Karpas-422 (cell line): ENCODE measurements around the gene NPFF. TPM values are rescaled to one million over a fixed set of nuclear protein-coding genes. Genes with fewer than 3 reads are reported as not detected.

Experiments
- DNase-seq: peaks from one replicate; pipeline ENCODE4 v3.0.0-alpha.2; 2015
- H2AFZ ChIP-seq: fragments of 200-600 bp; sonication (generic); 2 replicates; pipeline ENCODE4 v1.6.1; 2014; ENCODE audit warnings: antibody characterized with exemption, low read length, mixed read lengths
- H3K27ac ChIP-seq: fragments of 200-600 bp; sonication (generic); 2 replicates; pipeline ENCODE4 v1.5.1; 2014; ENCODE audit warnings: mild to moderate bottlenecking, low read length, moderate library complexity
- H3K27me3 ChIP-seq: fragments of 200-600 bp; sonication (generic); 2 replicates; pipeline ENCODE4 v1.6.1; 2014; ENCODE audit warnings: low read length, mixed read lengths
- H3K36me3 ChIP-seq: fragments of 200-600 bp; sonication (generic); 2 replicates; pipeline ENCODE4 v1.6.1; 2014; ENCODE audit warnings: low read length, mixed read lengths; ENCODE audit not compliant: insufficient read depth
- H3K4me1 ChIP-seq: fragments of 200-600 bp; sonication (generic); 2 replicates; pipeline ENCODE4 v1.6.1; 2014; ENCODE audit warnings: mild to moderate bottlenecking, low read length, mixed read lengths
- H3K4me2 ChIP-seq: fragments of 200-600 bp; sonication (generic); 2 replicates; pipeline ENCODE4 v1.6.1; 2014; ENCODE audit warnings: low read length, low read depth, mild to moderate bottlenecking; ENCODE audit not compliant: poor library complexity, severe bottlenecking
- H3K4me3 ChIP-seq: fragments of 200-600 bp; sonication (generic); 2 replicates; pipeline ENCODE4 v1.5.1; 2014; ENCODE audit warnings: mild to moderate bottlenecking, antibody characterized with exemption, low read length, mixed read lengths
- H3K79me2 ChIP-seq: fragments of 200-600 bp; sonication (generic); 2 replicates; pipeline ENCODE4 v1.6.1; 2014; ENCODE audit warnings: mild to moderate bottlenecking, low read length, mixed read lengths
- H3K9ac ChIP-seq: fragments of 200-600 bp; sonication (generic); 2 replicates; pipeline ENCODE4 v1.6.0; 2014; ENCODE audit warnings: low read length
- H3K9me2 ChIP-seq: fragments of 200-600 bp; sonication (generic), shearing (Covaris generic); replicated peaks from 2 replicates; pipeline ENCODE4 v1.6.0; 2014; ENCODE audit warnings: mild to moderate bottlenecking, low read length, moderate library complexity; ENCODE audit not compliant: insufficient read depth
- H3K9me3 ChIP-seq: fragments of 300-700, 200-600 bp; sonication (generic); 2 replicates; pipeline ENCODE4 v1.6.1; 2014; ENCODE audit warnings: low read length, mixed read lengths
- H4K20me1 ChIP-seq: fragments of 200-600 bp; sonication (generic); 2 replicates; pipeline ENCODE4 v1.6.1; 2014; ENCODE audit warnings: mild to moderate bottlenecking, antibody characterized with exemption, low read length, low read depth; ENCODE audit not compliant: insufficient read depth
- total RNA-seq: library from RNA; depleted of rRNA; stranded (reverse); fragments of >200 nt; shearing (Covaris generic); gene quantifications from 2 replicates; pipeline ENCODE4 v1.2.3, GENCODE V29; 2014; ENCODE audit warnings: low replicate concordance

The NPFF gene
- total RNA-seq, 1 experiment from 2014 or later: not detected

GRCh38 chr12:53538209-53538689 lies 31.0 kb upstream of the NPFF start:
- Histone ChIP-seq H3K4me1 (peaks cover 7% of the 10 kb centered on the region; the same call in 1 of the 2 replicates), H3K9me2 (no peaks in the 10 kb centered on the region), H4K20me1 (no peaks in the 10 kb centered on the region), H3K36me3 (peaks cover 52% of the 10 kb centered on the region), H3K9ac (no peak overlapping the region), H3K4me2 (no peak overlapping the region), H3K9me3 (no peaks in the 10 kb centered on the region), H2AFZ (no peak overlapping the region), H3K27ac (no peak overlapping the region), H3K27me3 (no peaks in the 10 kb centered on the region), H3K79me2 (no peaks in the 10 kb centered on the region), H3K4me3 (no peak overlapping the region)
- DNase-seq: no peak

DNA sequence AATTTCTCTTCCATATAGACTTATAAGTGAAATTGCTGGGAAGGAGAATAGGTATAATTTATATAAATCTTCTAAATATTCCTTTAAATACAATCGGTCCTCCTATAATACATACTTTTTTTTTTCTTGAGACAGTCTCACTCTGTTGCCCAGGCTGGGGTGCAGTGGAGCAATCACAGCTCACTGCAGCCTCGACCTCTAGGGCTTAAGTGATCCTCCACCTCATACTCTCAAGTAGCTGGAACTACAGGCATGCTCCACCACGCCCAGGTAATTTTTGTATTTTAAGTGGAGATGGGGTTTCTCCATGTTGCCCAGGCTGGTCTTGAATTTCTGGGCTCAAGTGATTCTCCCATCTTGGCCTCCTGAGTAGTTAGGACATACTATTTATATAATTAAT lies 29.7 kb upstream of the NPFF start:
- Histone ChIP-seq H3K9me2 (no peaks in the 10 kb centered on the region), H3K27me3 (no peaks in the 10 kb centered on the region), H3K4me2 (no peak overlapping the region), H3K4me3 (no peak overlapping the region), H3K27ac (no peak overlapping the region), H4K20me1 (no peaks in the 10 kb centered on the region), H3K9ac (no peak overlapping the region), H3K79me2 (no peaks in the 10 kb centered on the region), H3K36me3 (peaks cover 56% of the 10 kb centered on the region), H3K4me1 (peaks cover 7% of the 10 kb centered on the region; the same call in 1 of the 2 replicates), H2AFZ (no peak overlapping the region), H3K9me3 (no peaks in the 10 kb centered on the region)
- DNase-seq: no peak

DNA sequence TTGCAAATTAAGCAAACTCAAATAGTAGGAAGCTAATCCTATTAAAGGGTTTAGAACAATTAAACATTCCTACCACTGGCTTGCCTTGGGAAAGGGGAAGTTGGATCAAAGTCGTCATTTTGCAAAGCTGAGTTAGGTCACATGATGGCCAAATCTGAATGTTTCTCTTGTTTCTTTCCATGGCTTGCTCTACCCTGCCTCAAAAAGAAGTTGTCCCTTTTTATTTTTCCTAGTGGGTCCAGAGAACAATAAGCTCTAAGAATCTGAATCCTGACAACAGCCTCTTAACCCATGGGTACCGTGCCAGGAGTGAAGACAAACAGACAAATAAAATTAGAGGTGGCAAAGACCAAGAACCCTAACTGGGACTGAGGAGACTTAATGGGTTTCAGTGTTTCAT lies 26.2 kb upstream of the NPFF start:
- Histone ChIP-seq H3K36me3 (peaks cover 46% of the 10 kb centered on the region), H2AFZ (no peak overlapping the region), H3K4me2 (no peak overlapping the region), H3K4me3 (no peak overlapping the region), H3K9ac (no peak overlapping the region), H3K79me2 (no peaks in the 10 kb centered on the region), H3K4me1 (no peaks in the 10 kb centered on the region), H3K9me3 (no peaks in the 10 kb centered on the region), H3K27ac (no peak overlapping the region), H3K27me3 (no peaks in the 10 kb centered on the region), H3K9me2 (no peaks in the 10 kb centered on the region), H4K20me1 (no peaks in the 10 kb centered on the region)
- no peak for DNase-seq

DNA sequence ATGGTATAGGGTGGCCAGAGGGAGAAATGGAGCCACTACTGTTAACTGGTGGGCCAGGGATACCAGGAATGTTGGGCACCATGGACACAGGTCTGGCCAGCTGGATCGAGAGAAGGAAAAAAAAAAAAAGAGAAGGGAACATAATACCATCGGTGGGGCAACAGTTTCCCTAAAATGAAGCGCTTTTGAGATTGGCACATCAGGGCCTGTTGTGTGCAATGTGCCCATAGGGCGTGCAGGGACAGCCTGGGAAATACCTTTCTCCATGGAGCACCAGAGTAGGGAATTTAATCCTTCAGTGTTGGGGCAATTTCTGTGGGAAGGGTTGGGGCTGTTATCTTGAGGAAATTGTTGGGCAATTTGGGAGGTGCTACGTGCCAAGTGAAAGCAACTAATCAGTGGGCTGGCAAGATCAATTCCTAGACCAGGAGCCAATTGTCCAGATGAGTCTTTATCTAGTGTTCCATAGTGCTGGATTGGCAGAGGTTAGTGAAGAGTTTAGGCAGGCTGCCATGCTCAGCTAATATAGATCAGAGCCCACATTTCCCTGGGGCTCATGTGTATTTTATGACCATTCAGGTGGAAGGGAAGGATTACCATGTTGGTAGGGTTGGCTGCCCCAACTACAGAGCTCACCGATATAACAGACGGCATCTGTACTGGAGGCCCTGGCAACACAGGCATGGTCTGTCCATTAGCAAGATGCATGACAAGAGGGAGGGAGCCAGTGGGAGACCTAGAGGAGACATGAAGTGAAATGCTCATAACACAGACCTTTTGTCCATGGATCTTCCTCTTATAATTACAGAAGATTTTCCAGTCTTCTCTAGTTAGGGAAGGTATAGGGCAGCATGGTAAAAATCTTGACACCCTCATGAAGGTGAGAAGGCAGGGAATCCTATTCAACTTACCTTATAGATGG lies 25.5 kb upstream of the NPFF start:
- H3K36me3 ChIP-seq: peaks cover 40% of the 10 kb centered on the region
- no peaks in the 10 kb centered on the region for H4K20me1 ChIP-seq
- H3K9me3 ChIP-seq: no peaks in the 10 kb centered on the region
- H3K4me2 ChIP-seq: no peak overlapping the region
- H2AFZ ChIP-seq: no peak overlapping the region
- H3K9ac ChIP-seq: no peak overlapping the region
- H3K27me3 ChIP-seq: no peaks in the 10 kb centered on the region
- H3K79me2 ChIP-seq: no peaks in the 10 kb centered on the region
- no peak overlapping the region for H3K27ac ChIP-seq
- no peak overlapping the region for H3K4me3 ChIP-seq
- H3K4me1 ChIP-seq: no peaks in the 10 kb centered on the region
- DNase-seq: no peak
- no peaks in the 10 kb centered on the region for H3K9me2 ChIP-seq

GRCh38 chr12:53532021-53532420 lies 24.7 kb upstream of the NPFF start:
- H3K9ac ChIP-seq: no peak overlapping the region
- H3K79me2 ChIP-seq: no peaks in the 10 kb centered on the region
- H2AFZ ChIP-seq: no peak overlapping the region
- no peak overlapping the region for H3K4me3 ChIP-seq
- H4K20me1 ChIP-seq: no peaks in the 10 kb centered on the region
- DNase-seq: no peak
- no peaks in the 10 kb centered on the region for H3K4me1 ChIP-seq
- H3K27me3 ChIP-seq: no peaks in the 10 kb centered on the region
- H3K27ac ChIP-seq: no peak overlapping the region
- H3K4me2 ChIP-seq: no peak overlapping the region
- peaks cover 36% of the 10 kb centered on the region for H3K36me3 ChIP-seq
- no peaks in the 10 kb centered on the region for H3K9me2 ChIP-seq
- no peaks in the 10 kb centered on the region for H3K9me3 ChIP-seq

GRCh38 chr12:53530920-53531319 lies 23.6 kb upstream of the NPFF start:
- Histone ChIP-seq H3K27ac (no peak overlapping the region), H3K36me3 (peaks cover 36% of the 10 kb centered on the region)
- no peak for DNase-seq

DNA sequence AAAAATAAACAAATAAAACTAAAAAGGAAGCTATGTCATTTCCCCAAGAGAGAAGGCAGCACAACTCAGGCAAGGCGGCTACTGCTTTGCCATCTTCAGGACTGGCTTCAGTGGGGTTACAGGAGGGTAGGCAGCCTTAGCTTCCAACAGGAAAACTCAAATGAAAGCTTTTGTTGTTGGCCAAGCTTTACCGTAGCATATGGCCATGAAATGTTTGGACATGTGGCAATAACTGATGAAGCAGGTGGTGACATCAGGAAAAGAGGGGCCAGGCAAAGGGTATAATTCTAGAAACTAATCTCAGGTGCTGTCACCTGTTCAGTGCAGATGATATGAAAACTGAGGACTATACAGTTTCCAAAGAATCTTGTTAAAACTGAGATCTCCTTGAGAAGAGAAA lies 22.8 kb upstream of the NPFF start:
- Histone ChIP-seq H3K79me2 (no peaks in the 10 kb centered on the region), H3K36me3 (peaks cover 35% of the 10 kb centered on the region), H3K27me3 (no peaks in the 10 kb centered on the region), H3K4me2 (no peak overlapping the region), H3K9me2 (no peaks in the 10 kb centered on the region), H3K27ac (no peak overlapping the region), H3K9ac (no peak overlapping the region), H3K4me1 (no peaks in the 10 kb centered on the region), H2AFZ (no peak overlapping the region), H3K9me3 (no peaks in the 10 kb centered on the region), H4K20me1 (no peaks in the 10 kb centered on the region), H3K4me3 (no peak overlapping the region)
- no peak for DNase-seq

More at GRCh38 chr12:53530920-53531319, 23.6 kb upstream of the NPFF start:
- Histone ChIP-seq H3K79me2 (no peaks in the 10 kb centered on the region), H3K4me1 (no peaks in the 10 kb centered on the region), H2AFZ (no peak overlapping the region), H3K9ac (no peak overlapping the region), H3K4me2 (no peak overlapping the region), H3K27me3 (no peaks in the 10 kb centered on the region), H3K4me3 (no peak overlapping the region), H3K9me2 (no peaks in the 10 kb centered on the region), H4K20me1 (no peaks in the 10 kb centered on the region), H3K9me3 (no peaks in the 10 kb centered on the region)

DNA sequence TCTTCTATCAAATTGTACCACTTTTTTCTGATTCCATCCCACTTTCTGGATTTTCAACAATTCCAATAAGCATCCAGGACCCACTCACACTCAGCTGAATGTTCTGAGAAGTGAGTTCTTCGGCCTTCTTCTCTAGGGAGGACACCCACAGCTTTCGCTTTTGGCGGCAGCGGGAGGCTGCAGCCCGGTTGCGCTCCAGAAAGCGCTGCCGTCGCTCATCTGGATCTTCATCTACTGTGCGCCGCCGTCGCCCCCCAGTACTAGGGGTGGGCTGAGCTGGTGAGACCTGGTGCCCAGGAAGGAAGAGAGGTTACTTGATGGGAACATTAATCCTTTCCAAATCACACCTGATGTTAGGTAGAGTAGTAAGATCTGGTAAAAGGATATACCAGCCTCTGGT lies 17.2 kb upstream of the NPFF start:
- Histone ChIP-seq H3K4me1 (no peaks in the 10 kb centered on the region), H3K36me3 (peaks cover 33% of the 10 kb centered on the region; the same call in 1 of the 2 replicates), H3K27me3 (no peaks in the 10 kb centered on the region), H2AFZ (no peak overlapping the region), H3K4me2 (no peak overlapping the region), H3K9me3 (no peaks in the 10 kb centered on the region), H3K4me3 (no peak overlapping the region), H4K20me1 (no peaks in the 10 kb centered on the region), H3K9ac (no peak overlapping the region), H3K79me2 (0 out of 2 replicates have a peak, but pooled peaks cover 2% of the 10 kb centered on the region), H3K27ac (no peak overlapping the region), H3K9me2 (no peaks in the 10 kb centered on the region)
- no peak for DNase-seq
